Omental fat pad (tissue), 4 donors: ENCODE measurements around the gene ZNF397. TPM values are rescaled to one million over a fixed set of nuclear protein-coding genes. Genes with fewer than 3 reads are reported as not detected.

ENCODE experiments used
- ATAC-seq: fragments of 150-250 bp; one replicate; pipeline ENCODE4 v1.9.1; 2016; ENCODE audit warnings: mild to moderate bottlenecking, moderate library complexity; ENCODE audit not compliant: low FRiP score
- DNase-seq: peaks from one replicate; pipeline ENCODE4 v3.0.0-alpha.2; 2019; ENCODE audit warnings: low spot score
- total RNA-seq, 4 donors: library from RNA; depleted of rRNA; stranded (reverse); fragments of >200 nt; gene quantifications; one replicate each; pipeline ENCODE4 v1.1.0, GENCODE V29; 2016
- TF ChIP-seq, protein P1 (sequence below), 3 donors: fragments of 450-650 bp; IDR thresholded peaks; one replicate each; pipeline ENCODE4 v1.5.1; 2016 to 2017; ENCODE audit warnings: antibody characterized with exemption in 3 of 3, mild to moderate bottlenecking in 3 of 3, moderate library complexity in 2 of 3

Gene ZNF397
- total RNA-seq, 4 donors from 2014 or later: 15.9 to 33.9 (median 22.8) TPM

DNA sequence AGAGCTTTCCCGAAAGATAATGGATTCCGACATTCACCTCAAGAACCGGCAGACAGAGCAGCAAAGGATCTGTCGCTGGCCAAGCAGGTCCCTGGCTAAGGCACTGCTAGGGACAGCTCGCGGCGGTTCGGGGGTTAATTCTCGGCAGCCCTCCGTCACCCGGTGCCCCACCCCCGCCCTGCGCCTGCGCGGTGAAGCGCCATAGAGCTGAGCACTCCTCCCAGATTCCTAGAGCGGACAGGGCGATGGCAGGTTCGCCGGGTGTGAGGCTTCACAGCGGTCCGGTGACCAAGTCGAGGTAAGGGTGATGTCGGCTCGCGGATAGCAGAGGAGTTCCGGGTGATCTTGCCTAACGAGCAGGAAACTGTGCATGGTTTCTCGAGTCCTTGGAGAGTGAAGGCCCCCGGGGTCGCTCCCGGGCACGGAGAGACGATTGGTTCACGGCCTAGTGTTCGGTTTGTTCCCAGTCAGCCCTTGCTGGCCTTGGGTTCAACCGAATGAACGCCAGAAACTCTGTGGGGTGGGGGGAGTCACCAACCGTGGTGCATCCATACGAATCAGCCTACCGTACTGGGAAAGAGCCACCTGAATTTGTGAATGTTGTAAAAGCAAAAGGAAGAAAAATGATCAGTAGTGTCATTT, 49.4 kb downstream of the ZNF397 start, which contains the start of gene ZSCAN30:
Gene ZSCAN30 (minus strand): TSS at position 136 of the 642 bp plus-strand sequence. CDS start 25,877 bp downstream, outside the sequence.
- peak; percentile 76 for DNase-seq
- TF ChIP-seq, protein P1, sequence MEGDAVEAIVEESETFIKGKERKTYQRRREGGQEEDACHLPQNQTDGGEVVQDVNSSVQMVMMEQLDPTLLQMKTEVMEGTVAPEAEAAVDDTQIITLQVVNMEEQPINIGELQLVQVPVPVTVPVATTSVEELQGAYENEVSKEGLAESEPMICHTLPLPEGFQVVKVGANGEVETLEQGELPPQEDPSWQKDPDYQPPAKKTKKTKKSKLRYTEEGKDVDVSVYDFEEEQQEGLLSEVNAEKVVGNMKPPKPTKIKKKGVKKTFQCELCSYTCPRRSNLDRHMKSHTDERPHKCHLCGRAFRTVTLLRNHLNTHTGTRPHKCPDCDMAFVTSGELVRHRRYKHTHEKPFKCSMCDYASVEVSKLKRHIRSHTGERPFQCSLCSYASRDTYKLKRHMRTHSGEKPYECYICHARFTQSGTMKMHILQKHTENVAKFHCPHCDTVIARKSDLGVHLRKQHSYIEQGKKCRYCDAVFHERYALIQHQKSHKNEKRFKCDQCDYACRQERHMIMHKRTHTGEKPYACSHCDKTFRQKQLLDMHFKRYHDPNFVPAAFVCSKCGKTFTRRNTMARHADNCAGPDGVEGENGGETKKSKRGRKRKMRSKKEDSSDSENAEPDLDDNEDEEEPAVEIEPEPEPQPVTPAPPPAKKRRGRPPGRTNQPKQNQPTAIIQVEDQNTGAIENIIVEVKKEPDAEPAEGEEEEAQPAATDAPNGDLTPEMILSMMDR (IDR thresholded peaks at IDR 0.05): no peak
- peak; percentile 99 for ATAC-seq

DNA sequence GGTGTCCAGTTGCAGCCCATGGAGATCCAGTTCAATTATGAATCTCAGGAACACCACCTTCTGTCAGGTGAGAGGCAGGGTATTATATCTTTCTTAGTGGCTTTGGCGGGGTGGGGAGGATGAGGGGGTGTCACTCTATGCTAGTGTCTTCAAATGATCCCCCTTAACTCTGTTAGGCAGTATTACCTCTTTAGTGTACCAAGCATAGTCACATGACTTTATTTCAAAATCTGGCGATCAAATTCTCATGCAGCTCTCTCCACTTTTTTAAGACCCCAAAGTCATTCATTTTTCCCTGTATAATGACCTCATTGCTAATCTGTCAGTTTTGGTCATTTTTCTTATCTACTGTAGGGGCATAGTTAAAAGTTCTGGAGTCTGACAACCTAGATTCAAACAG, 50.3 kb downstream of the ZNF397 start:
- DNase-seq (no peak), ATAC-seq (no peak)
- TF ChIP-seq, protein P1 (IDR thresholded peaks at IDR 0.05): no peak

DNA sequence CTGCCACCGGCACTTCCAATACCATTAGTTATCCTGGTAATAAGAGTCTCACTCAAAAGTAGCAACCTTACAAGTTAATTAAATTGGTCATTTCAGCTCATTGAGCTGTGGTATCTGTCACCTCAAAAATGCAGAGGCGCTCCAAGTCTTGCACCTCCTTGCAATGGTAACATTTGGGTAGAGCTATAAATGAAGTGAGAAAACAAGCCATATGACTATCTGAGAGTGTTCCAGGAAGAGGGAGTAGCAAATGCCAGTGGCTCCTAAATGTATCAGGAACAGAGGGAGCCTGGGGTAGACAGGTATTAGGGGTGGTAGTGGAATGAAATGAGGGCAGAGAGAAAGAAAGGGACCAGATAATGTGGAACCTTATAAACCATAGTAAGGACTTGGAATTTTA, 55.2 kb downstream of the ZNF397 start:
- no peak for DNase-seq

DNA sequence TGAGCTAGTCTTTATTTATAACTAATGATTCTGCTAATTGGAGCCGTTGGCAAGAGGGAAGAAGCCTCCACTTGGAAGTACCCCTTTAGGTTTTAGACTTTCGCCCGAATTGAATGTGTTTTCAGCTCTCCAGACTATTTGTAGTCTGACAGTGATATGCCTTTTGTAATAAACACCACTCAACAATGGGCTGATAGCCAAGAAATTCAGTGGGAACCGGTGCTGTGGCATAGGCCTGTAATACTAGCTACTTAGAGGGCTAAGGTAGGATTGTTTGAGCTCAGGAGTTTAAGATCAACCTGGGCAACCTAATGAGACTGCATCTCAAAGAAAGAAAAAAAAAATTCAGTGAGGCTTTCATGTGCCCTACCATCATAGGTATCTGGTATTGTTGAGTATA, 62.8 kb downstream of the ZNF397 start:
- ATAC-seq (no peak), DNase-seq (no peak)
- TF ChIP-seq, protein P1 (IDR thresholded peaks at IDR 0.05): no peak

More for the DNA sequence above, 55.2 kb downstream of the ZNF397 start:
- no peak for ATAC-seq
- TF ChIP-seq, protein P1 (IDR thresholded peaks at IDR 0.05): no peak

DNA sequence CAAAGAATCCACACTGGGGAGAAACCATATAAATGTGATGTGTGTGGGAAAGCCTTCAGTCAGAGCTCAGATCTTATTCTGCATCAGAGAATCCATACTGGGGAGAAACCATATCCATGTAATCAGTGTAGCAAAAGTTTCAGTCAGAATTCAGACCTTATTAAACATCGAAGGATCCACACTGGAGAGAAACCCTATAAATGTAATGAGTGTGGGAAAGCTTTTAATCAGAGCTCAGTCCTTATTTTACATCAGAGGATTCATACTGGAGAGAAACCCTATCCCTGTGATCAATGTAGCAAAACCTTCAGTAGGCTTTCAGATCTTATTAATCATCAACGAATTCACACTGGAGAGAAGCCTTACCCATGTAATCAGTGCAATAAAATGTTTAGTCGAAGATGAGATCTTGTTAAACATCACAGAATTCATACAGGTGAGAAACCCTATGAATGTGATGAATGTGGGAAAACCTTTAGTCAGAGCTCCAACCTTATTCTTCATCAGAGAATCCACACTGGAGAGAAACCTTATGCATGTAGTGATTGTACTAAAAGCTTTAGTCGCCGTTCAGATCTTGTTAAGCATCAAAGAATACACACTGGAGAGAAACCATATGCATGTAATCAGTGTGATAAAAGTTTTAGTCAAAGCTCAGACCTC, 65.9 kb downstream of the ZNF397 start:
- ATAC-seq (no peak), DNase-seq (no peak)
- TF ChIP-seq, protein P1 (IDR thresholded peaks at IDR 0.05): no peak

Other genes starting within 250 kb of the ZNF397 start
- gene MAPRE2, start 199.6 kb upstream of the ZNF397 start, total RNA-seq: 10 to 100 TPM; 19.7 to 35.6 (median 24.8) TPM
- gene ZSCAN30, start 49.2 kb downstream of the ZNF397 start, total RNA-seq: 10 to 100 TPM in 3 of 4 donors, 1 to 10 TPM in 1; 9.5 to 14.0 (median 13.6) TPM
- gene ZNF24, start 103.4 kb downstream of the ZNF397 start, total RNA-seq: 10 to 100 TPM; 24.8 to 41.9 (median 30.8) TPM
- 1 to 10 TPM in 2 of 4 donors, under 1 TPM in 2; 0.60 to 2.2 (median 1.1) TPM for gene ZNF396, start 136.3 kb downstream of the ZNF397 start, total RNA-seq